ENCODE results near the gene EPHB3.

- TF ChIP-seq, protein P1, sequence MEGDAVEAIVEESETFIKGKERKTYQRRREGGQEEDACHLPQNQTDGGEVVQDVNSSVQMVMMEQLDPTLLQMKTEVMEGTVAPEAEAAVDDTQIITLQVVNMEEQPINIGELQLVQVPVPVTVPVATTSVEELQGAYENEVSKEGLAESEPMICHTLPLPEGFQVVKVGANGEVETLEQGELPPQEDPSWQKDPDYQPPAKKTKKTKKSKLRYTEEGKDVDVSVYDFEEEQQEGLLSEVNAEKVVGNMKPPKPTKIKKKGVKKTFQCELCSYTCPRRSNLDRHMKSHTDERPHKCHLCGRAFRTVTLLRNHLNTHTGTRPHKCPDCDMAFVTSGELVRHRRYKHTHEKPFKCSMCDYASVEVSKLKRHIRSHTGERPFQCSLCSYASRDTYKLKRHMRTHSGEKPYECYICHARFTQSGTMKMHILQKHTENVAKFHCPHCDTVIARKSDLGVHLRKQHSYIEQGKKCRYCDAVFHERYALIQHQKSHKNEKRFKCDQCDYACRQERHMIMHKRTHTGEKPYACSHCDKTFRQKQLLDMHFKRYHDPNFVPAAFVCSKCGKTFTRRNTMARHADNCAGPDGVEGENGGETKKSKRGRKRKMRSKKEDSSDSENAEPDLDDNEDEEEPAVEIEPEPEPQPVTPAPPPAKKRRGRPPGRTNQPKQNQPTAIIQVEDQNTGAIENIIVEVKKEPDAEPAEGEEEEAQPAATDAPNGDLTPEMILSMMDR (IDR thresholded peaks at IDR 0.05): no peak
- TF ChIP-seq REST (IDR thresholded peaks at IDR 0.05; ENCODE audit: insufficient read depth in 1 of 2, low read depth in 2 of 2, low read length in 1 of 2) (no peak), POLR2AphosphoS5 (IDR thresholded peaks at IDR 0.05; ENCODE audit: low read depth, low read length) (no peak), TCF7L2 (IDR thresholded peaks at IDR 0.05; ENCODE audit: low read depth, low read length) (no peak)
Observed at GRCh38 chr3:184586851-184587250, 25.3 kb downstream of the EPHB3 start.

Measured in Panc1 (cell line).